ENCODE measurements around the gene FAM111A.

FAM111A gene

DNA sequence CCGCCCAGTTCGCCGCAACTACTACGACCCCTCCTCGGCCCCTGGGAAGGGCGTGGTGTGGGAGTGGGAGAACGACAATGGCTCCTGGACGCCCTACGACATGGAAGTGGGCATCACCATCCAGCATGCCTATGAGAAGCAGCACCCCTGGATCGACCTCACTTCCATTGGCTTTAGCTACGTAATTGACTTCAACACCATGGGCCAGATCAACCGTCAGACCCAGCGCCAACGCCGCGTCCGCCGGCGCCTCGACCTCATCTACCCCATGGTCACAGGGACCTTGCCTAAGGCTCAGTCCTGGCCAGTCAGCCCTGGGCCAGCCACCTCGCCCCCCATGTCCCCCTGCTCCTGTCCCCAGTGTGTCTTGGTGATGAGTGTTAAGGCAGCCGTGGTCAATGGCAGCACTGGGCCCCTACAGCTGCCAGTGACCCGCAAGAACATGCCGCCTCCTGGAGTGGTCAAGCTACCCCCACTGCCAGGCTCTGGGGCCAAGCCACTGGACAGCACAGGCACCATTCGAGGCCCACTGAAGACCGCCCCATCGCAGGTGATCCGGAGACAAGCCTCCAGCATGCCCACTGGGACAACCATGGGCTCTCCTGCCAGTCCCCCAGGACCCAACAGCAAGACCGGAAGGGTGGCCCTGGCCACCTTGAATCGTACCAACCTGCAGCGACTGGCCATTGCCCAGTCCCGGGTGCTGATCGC lies 39.2 kb downstream of the FAM111A start:
- DNase-seq = no peak

DNA sequence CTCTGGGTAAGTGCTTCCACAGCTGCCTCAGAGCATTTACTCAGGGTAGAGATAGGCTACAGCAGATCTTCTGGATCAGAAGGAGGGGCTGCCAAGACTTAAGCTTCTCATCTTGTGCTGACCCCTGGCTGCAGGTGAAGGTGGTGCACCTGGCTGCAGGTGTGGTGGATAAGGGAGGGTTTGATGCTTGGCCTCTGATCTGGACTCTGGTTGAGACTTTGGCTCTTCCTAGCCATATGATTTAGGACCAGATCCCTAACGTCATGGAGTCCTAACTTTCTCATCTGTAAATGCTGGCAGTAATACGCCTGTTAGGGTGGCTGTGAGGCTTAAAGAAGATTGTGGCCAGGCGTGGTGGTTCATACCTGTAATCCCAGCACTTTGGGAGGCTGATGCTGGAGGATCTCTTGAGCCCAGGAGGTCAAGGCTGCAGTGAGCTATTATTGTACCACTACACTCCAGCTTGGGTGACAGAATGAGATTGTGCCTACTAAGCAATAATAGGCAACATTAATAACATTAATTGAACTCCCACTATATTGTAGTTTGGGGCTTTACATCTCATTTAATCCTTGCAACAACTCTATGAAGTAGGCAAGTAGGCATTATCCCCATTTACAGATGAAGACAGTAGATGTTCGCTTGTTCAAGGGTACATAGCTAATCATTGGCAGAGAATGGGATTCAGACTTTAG lies 39.9 kb downstream of the FAM111A start:
- DNase-seq = no peak

DNA sequence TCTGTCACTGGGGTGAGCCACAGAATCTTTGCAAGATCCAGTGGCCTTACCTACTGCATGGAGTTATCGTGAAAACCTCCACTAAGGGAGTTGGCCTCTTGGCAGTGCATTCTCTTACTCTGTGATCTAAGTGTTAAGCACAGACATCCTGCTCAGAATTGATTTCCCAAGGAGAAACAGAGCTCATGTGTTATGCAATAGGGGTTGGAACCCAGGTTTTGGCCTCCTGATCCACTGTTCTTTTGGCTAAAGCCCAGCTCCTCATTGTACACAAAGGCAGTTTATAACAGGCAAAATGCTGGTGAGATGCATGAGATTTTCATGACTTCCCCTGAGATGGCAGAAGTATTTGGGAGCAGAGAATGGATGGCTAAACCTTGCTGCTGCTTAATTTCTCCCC lies 41.1 kb downstream of the FAM111A start:
- DNase-seq = no peak

DNA sequence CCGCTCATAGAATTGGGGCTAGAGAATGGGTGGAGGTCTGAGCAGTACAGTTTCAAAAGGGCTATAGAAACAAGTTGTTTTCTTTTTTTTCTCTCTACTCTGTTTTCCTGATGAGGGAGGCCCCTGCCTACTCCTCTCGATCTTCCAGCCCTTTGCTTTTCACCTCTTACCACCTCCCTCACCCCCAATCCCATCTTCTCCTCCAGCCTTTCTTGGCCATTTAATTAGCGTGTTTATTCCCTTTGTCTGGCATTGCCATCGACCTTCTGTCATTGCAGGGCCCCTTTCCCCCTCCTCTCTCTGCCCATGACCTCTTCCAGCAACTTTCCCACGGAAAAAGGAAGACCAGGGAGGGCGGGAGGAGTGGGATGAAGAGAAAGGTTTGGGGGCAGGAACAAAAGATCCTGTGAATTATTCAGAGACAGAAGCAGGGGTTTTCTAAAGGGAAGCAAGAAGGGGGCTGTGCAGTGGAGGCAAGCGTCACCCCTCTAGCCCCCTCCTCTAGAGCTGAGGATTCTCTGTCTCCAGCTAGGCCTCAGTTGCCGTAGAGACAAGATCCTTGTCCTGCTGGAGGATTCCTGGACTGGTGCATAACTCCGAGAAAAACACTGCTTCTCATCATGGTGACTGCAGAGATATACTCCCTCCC lies 42.2 kb downstream of the FAM111A start:
- DNase-seq = no peak

DNA sequence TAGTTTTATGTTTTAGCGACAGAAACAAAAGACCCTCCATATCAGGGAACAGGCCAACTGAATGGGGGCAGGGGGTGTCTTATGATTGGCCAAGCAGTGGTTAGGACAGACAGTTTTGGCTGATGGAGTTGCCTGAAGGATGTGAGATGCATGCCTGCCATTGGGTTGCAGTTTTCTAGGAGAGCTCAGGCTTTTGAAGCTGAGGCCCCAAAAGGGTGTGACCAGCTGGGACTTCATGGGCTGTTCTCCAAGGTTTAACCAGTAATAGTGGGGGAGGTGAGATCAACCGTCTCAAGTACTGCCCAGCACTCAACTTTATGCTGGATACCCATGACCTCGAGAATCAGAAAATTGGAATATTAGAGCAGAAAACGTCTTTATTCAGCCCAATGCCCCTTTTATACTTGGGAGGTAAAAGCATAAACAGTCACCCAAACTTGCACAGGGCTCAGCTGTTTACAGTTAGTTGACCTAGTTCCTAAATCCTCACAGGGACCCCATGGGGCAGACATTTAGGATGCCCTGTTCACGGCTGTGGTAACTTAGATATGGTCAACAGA lies 42.8 kb downstream of the FAM111A start:
- no peak for DNase-seq

DNA sequence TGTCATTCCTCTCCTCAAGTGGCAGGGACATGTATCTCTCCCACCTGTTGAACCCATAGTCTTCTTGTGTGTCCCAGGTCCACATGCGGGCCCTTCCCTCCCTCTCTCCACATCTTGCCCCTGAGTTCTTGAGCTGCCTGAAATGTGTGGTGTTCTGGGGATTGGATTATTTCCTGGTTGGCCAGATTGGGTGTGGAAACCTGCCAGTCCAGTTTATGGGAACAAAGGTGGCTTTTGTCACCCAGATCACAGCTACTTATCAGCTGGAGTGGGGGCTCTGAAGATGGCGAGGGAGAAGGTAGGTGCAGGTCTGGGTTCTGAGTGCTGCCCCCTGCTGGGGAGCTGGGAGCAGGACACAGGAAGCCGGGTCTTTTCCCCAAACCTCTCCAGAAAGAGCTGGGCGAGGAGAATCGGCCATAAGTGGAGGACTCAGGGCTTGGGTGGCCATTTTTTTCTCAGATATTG lies 43.5 kb downstream of the FAM111A start:
- peak; percentile 54 for DNase-seq

DNA sequence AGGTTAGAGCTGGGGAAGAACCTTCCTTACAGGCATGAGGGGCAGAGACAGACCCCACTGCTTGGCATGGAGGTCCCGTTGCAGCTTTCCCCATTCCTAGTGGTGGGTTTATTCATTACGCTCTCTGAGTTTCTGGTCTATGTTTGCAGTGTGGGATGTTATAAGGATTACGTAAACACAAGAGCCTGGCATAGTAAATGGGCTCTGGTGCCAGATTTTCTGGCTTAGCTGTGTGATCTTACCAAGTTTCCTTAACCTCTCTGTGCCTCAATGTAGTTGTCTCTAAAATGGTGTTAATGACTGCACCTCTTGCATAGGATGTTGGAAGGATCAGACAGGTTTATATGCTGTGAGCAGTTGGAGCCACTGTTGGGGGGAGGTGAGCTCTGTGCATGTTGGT lies 44.4 kb downstream of the FAM111A start:
- no peak for DNase-seq

DNA sequence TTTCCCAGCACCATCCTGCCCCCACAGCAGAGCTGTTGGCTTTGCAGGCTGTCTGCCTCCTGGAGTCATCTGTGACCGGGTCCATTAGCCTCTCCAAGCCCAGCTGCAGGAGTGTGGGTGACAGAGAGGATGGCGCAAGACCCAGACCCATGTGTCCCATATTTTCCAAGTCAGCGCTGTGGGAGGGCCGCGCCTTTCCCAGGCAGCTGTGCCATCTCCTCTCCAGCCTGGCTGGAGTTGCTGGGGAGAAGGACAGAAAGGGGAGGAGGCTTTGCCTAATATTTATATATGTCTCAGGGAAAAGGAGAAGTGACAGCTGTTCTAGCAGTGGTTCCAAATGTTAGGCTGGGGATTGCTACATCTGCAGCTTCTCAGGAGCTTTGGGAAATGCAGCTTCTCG lies 44.9 kb downstream of the FAM111A start:
- DNase-seq = no peak

DNA sequence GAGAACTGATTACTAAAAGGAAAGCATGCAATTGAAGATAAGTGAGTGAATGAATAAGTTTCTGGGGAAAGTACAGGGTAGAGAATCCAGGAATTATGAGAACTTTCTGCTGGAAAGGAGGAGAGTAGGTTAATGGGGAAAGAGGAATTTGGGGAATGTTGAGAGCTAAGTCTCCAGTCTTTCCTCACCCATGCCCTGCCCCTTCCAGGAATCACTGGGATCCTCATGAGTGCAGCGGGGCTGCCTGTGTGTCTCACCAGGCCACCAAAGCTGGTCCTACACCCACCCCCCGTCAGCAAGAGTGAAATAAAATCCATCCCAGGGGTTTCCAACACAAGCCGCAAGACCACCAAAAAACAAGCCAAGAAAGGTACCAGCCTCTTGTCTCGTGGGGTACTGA lies 46.3 kb downstream of the FAM111A start:
- DNase-seq = no peak

DNA sequence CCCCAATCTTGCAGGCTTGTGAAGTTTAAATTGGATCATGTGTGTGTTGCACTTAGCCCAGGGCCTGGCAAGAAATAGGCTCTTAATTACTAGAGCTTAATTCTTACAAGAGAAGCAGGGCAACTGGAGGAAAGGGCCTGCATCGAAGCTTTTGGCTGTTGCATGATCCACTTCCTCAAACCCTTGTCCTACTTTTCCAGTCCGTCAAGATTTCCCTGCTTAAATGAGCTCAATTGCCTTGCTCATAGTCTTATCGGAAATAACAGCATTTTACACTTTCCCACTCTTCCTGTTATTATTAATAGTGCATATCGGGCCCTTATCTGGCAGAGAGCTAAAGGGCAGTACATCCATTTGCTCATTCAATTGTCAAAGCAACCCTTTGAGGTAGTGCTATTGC lies 47.3 kb downstream of the FAM111A start:
- DNase-seq = no peak

DNA sequence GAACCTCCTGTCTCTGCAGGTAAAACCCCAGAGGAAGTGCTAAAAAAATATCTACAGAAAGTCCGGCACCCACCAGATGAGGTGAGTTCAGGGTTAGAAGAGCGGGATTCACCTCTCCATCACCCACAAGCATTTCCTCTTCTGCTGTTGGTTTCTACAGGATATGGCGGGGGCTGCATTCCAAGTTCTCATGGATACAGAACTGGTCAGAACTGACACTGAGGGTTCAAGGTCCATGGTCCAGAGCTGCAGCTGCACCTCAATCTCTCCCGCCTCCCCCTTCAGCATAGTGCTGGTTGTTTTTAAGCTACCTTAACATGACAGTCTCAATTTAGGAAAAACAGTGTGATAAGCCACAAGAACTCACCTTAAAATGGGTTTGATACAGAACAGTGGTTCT lies 48.4 kb downstream of the FAM111A start:
- DNase-seq = no peak

DNA sequence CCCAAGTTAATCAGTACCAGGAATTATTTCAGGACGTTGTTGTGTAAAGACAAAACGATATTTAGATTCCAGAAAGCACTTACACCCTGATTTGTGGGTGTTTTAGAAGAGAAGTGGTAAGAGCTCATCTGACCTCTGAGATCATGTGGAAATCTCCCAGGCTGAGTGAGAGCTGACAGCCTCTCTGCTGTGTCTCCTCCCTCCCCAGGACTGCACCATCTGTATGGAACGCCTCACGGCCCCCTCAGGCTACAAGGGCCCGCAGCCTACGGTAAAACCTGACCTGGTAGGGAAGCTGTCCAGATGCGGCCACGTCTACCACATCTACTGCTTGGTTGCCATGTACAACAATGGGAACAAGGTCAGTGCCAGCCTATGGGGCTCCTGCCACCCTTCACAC lies 49.2 kb downstream of the FAM111A start:
- DNase-seq = no peak

DNA sequence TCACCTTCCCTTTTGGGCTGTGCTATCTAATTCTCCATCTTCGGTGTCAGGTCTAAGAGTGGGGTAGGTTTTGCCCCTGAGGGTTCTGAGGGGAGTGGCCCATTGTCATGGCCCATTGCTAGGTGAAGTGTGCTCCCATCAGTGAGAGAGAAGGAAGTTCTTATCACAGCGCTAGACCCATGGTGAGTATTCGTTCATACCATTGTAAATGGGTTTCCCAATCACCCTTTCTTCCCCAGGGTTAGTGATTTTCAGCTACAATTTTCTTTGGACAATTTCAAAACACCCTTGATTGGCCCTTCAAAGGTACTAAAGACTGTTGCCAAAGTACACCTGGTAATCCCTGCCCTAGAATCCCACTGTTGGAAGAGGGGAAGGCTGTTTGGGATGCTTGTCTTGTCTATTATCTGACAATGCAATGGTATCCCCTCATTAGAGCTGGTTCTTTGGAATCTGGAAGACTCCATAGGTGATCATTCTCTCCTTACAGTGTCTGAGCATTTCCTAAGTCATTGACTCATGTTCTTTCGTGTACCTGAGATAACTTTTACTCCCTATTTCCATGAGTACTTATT lies 49.9 kb downstream of the FAM111A start:
- DNase-seq = no peak

DNA sequence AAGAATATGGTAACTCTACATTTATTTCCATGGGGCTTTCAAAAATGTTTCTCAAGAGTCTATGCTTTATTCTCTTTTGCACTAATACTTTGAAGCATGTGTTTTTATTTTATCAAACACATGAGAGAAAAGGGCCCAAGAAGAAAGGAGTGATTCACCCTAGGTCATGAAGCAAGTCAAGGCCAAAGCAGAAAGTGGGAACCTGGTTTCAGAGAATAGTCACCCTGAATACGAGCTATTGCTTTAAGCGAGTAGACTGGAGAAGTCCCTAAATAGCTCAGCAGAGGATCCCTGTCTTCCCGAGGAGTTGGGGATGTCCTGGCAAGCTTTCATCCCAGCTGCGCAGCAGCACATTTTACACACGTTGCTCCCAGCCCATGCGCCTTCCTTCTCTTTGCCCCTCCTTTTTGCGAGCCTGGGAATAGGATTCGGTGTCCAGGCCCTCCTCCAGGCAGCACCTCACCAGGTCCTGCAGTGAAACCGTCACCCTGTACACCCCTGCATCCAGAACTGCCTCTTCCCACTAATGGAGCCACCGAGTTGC lies 51.0 kb downstream of the FAM111A start:
- DNase-seq = no peak

DNA sequence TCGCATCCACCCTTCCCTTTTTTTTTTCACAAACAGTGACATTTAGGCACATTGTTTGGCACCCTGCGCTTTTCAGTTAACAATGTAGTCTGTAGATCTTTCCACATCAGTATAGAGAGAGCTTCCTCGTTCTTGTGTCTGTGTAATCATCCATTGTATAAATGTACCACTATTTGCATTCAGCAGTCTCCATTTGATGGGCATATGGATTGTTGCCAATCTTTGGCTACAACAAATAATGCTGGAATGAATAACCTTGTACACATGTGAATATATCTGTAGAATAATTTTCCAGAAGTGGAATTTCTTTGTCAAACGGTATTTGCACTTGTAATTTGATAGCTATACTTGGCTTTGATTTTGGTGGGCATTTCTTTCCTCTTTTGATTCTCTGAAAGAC lies 52.9 kb downstream of the FAM111A start:
- DNase-seq = no peak

DNA sequence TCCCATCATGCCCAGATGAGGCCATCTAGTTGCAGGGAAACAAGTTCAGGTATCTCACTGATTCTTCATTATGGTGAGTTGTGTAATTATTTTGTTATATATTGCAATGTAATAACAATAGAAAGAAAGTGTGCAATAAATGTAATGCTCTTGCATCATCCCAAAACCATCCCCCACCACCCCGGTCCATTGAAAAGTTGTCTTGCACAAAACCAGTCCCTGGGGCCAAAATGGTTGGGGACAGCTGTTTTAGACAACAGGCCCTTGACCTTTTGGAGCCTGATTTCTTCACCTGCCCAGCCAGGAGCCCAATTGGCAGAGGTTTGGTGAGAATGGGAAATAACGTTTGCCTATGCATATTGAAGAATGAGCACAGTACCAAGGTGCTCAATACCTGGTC lies 54.1 kb downstream of the FAM111A start:
- DNase-seq = no peak

DNA sequence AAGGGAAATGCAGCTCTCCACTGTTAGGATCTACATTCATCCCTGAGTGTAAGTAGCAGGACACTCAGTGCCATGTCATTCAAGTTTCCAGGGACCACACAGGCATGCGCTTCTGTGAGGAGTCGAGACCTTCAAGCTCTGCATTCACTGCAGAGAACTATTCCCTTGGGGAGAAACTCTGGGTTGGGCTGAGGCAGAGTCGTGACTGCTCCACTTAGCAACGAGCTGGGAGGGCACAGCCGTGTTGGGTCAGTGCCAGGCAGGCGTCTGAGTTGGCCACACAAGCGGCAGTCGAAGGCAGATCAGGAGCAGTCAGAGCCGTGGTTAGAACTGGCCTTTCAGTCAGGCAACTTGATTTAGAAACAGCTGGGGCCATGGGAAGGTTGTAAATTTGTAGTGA lies 55.3 kb downstream of the FAM111A start:
- no peak for DNase-seq

DNA sequence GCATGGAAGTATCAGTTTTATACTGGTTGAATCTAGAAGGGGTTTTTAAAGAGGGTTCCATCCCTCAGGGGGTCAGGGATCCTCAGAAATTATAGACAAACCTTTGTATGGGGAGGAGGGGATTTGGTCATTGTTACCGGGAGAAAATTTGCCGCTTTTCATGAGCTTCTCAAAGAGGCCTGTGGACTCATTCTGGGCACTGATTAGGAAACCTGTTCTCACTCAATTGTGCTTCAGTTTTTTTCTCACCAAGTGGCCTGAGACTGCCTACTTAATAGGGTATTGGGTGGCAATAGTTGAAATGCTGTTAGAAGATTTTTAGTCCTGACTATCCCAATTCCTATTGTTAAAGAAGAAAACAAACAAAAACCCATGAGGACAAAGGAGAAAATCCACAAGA lies 56.1 kb downstream of the FAM111A start:
- no peak for DNase-seq

DNA sequence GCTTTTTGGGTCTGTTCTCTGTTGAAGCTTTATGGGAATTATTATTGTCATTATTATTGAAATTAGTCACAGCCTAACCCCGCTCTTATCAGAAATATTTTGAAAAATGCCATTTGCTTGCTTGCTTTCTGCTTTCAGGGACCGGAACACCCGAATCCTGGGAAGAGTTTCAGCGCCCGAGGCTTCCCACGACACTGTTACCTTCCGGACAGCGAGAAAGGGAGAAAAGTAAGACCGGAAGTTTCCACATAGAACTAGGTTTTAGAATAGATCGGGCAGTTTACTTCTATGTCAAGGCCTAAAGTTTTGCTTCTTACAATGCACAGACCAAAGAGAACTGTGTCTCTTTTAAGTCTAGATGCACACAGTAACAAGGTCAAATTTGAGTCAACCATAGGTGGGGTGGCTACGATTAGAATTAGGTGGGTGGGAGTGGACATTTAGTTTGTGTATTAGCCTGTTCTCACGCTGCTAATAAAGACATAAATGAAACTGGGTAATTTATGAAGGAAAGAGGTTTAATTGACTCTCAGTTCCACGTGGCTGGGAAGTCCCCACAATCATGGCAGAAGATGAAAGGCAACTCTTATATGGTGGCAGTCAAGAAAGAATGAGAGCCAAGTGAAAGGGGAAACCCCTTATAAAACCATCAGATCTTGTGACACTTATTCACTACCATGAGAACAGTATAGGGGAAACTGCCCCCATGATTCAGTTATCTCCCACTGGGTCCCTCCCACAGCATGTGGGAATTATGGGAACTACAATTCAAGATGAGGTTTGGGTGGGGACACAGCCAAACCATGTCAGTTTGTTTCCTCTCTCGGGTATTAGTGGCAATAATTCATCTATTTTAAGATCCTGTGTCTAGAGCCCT lies 57.1 kb downstream of the FAM111A start:
- no peak for DNase-seq

DNA sequence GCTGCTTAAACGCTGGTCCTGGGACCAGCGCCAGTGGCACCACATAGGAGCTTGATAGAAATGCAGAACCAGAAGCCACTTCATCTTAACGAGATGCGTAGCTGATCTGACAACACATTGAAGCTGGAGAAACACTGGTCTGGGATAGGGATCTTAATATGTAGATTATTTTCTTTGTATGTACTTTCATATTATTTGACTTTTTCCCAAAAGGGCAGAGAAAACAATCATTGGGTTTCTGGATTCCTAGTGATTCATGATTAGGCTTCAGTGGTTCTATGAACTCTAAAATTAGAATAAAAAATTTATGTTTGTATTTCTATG lies 57.7 kb downstream of the FAM111A start:
- no peak for DNase-seq

DNA sequence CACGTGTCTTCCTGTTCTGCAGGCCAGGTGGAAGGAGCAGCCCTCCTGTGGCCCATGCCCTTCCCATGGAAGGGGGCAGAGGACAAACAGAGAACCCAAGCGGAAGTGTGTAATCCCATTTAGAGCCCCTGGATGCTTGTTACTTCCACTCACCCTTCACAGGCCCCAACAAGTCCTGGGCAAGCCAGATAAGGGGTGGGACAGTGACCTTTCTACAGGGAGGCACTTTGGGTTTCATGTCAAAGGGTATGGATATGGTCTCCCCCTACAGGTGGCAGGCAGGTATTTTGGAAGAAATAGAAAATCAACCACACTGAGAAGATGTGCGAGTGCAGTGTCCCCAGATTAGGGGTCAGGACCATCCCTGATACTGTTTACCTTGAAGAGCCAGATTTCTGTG lies 58.7 kb downstream of the FAM111A start:
- DNase-seq = no peak
